ENCODE results near the gene SLC47A1. TPM values are rescaled to one million over a fixed set of nuclear protein-coding genes. Genes with fewer than 3 reads are reported as not detected.

Gene SLC47A1
- total RNA-seq, 2 experiments from 2014 or later = not detected

- DNase-seq = no peak
- POLR2A ChIA-PET = no interaction called here
- no peaks in the 10 kb centered on the region for H3K36me3 ChIP-seq (ENCODE audit: insufficient read depth, low read length)
- CTCF ChIA-PET = no interaction called here
- Mint-ChIP-seq H3K27ac (no peak overlapping the region), H3K36me3 (ENCODE audit: low read depth) (no peaks in the 10 kb centered on the region), H3K27me3 (peaks cover 23% of the 10 kb centered on the region), H3K9me3 (no peaks in the 10 kb centered on the region), H3K4me1 (ENCODE audit: low read depth) (no peaks in the 10 kb centered on the region), H3K4me3 (no peak overlapping the region)
- H3K27ac ChIP-seq (ENCODE audit: low read depth in 1 of 2, low read length in 2 of 2) = no peak overlapping the region
- intact Hi-C loops (cut with DNase I, micrococcal nuclease) = no loop called here
- no peaks in the 10 kb centered on the region for H3K4me1 ChIP-seq (ENCODE audit: insufficient read depth, low read length)
- H3K9me3 ChIP-seq (ENCODE audit: control insufficient read depth in 1 of 2, insufficient read depth in 1 of 2, low read length in 2 of 2) = no peaks in the 10 kb centered on the region
- peaks cover 13 to 15% of the 10 kb centered on the region in 2 experiments for H3K27me3 ChIP-seq (ENCODE audit: control insufficient read depth in 1 of 2, insufficient read depth in 2 of 2, low read length in 2 of 2)
- ATAC-seq (ENCODE audit: poor library complexity) = no peak
- no peak for TF ChIP-seq CTCF (IDR thresholded peaks at IDR 0.05)
- no peak overlapping the region for H3K4me3 ChIP-seq (ENCODE audit: low read length)
Observed at GRCh38 chr17:19540706-19541370, 7.2 kb downstream of the SLC47A1 start.

GRCh38 chr17:19541445-19541844 lies 7.8 kb downstream of the SLC47A1 start:
- CTCF ChIA-PET = no interaction called here
- Histone ChIP-seq H3K27me3 (ENCODE audit: control insufficient read depth in 1 of 2, insufficient read depth in 2 of 2, low read length in 2 of 2) (peaks cover 10 to 15% of the 10 kb centered on the region in 2 experiments), H3K4me1 (ENCODE audit: insufficient read depth, low read length) (no peaks in the 10 kb centered on the region), H3K9me3 (ENCODE audit: control insufficient read depth in 1 of 2, insufficient read depth in 1 of 2, low read length in 2 of 2) (no peaks in the 10 kb centered on the region), H3K27ac (ENCODE audit: low read depth in 1 of 2, low read length in 2 of 2) (no peak overlapping the region), H3K4me3 (ENCODE audit: low read length) (no peak overlapping the region), H3K36me3 (ENCODE audit: insufficient read depth, low read length) (no peaks in the 10 kb centered on the region)
- TF ChIP-seq CTCF (IDR thresholded peaks at IDR 0.05) = no peak
- H3K4me1 Mint-ChIP-seq (ENCODE audit: low read depth) = no peaks in the 10 kb centered on the region
- ATAC-seq (ENCODE audit: poor library complexity) = no peak
- intact Hi-C loops (cut with DNase I, micrococcal nuclease) = no loop called here
- H3K27me3 Mint-ChIP-seq = peaks cover 20% of the 10 kb centered on the region
- H3K36me3 Mint-ChIP-seq (ENCODE audit: low read depth) = no peaks in the 10 kb centered on the region
- no peak overlapping the region for H3K4me3 Mint-ChIP-seq
- H3K27ac Mint-ChIP-seq = no peak overlapping the region
- POLR2A ChIA-PET = no interaction called here
- no peak for DNase-seq
- H3K9me3 Mint-ChIP-seq = no peaks in the 10 kb centered on the region

- H3K4me1 ChIP-seq (ENCODE audit: insufficient read depth, low read length) = no peaks in the 10 kb centered on the region
- intact Hi-C loops (cut with DNase I, micrococcal nuclease) = no loop called here
- H3K4me3 ChIP-seq (ENCODE audit: low read length) = no peak overlapping the region
- Mint-ChIP-seq H3K27me3 (peaks cover 15% of the 10 kb centered on the region), H3K4me1 (ENCODE audit: low read depth) (no peaks in the 10 kb centered on the region), H3K36me3 (ENCODE audit: low read depth) (no peaks in the 10 kb centered on the region), H3K27ac (no peak overlapping the region), H3K4me3 (no peak overlapping the region), H3K9me3 (no peaks in the 10 kb centered on the region)
- H3K27ac ChIP-seq (ENCODE audit: low read depth in 1 of 2, low read length in 2 of 2) = no peak overlapping the region
- ChIA-PET CTCF (no interaction called here), POLR2A (no interaction called here)
- no peaks in the 10 kb centered on the region for H3K36me3 ChIP-seq (ENCODE audit: insufficient read depth, low read length)
- no peak for ATAC-seq (ENCODE audit: poor library complexity)
- no peak for TF ChIP-seq CTCF (IDR thresholded peaks at IDR 0.05)
- DNase-seq = no peak
- H3K27me3 ChIP-seq (ENCODE audit: control insufficient read depth in 1 of 2, insufficient read depth in 2 of 2, low read length in 2 of 2) = peaks cover 4 to 11% of the 10 kb centered on the region in 2 experiments
- H3K9me3 ChIP-seq (ENCODE audit: control insufficient read depth in 1 of 2, insufficient read depth in 1 of 2, low read length in 2 of 2) = no peaks in the 10 kb centered on the region
Observed at GRCh38 chr17:19542247-19542646, 8.6 kb downstream of the SLC47A1 start.
